ENCODE data around the gene OGFRL1. TPM values are rescaled to one million over a fixed set of nuclear protein-coding genes. Genes with fewer than 3 reads are reported as not detected.

OGFRL1 gene
- total RNA-seq, 2 experiments from 2014 or later = 3.0 to 5.0 TPM

- no peak for DNase-seq
- no peaks in the 10 kb centered on the region for H3K36me3 Mint-ChIP-seq
- no peak overlapping the region for H3K27ac Mint-ChIP-seq
- no peaks in the 10 kb centered on the region for H3K27me3 Mint-ChIP-seq
- peaks cover 3% of the 10 kb centered on the region for H3K4me1 Mint-ChIP-seq
- H3K9me3 Mint-ChIP-seq (ENCODE audit: low read depth) = no peaks in the 10 kb centered on the region
- CTCF ChIA-PET = no interaction called here
- no peak overlapping the region for H3K4me3 Mint-ChIP-seq
- ATAC-seq = no peak
Observed at GRCh38 chr6:71332012-71332411, 43.4 kb downstream of the OGFRL1 start.

- no peak overlapping the region for H3K27ac Mint-ChIP-seq
- no peaks in the 10 kb centered on the region for H3K27me3 Mint-ChIP-seq
- no peak overlapping the region for H3K4me3 Mint-ChIP-seq
- H3K9me3 Mint-ChIP-seq (ENCODE audit: low read depth) = no peaks in the 10 kb centered on the region
- DNase-seq (no peak), ATAC-seq (no peak)
- no peaks in the 10 kb centered on the region for H3K36me3 Mint-ChIP-seq
- peaks cover 3% of the 10 kb centered on the region for H3K4me1 Mint-ChIP-seq
- CTCF ChIA-PET = no interaction called here
Observed at GRCh38 chr6:71333050-71333449, 44.4 kb downstream of the OGFRL1 start.

GRCh38 chr6:71333697-71334096 lies 45.1 kb downstream of the OGFRL1 start:
- no peak overlapping the region for H3K27ac Mint-ChIP-seq
- no peaks in the 10 kb centered on the region for H3K36me3 Mint-ChIP-seq
- H3K27me3 Mint-ChIP-seq = no peaks in the 10 kb centered on the region
- no peak for ATAC-seq
- H3K9me3 Mint-ChIP-seq (ENCODE audit: low read depth) = no peaks in the 10 kb centered on the region
- H3K4me3 Mint-ChIP-seq = no peak overlapping the region
- peaks cover 3% of the 10 kb centered on the region for H3K4me1 Mint-ChIP-seq
- CTCF ChIA-PET = no interaction called here
- DNase-seq = no peak

GRCh38 chr6:71334768-71335167 lies 46.2 kb downstream of the OGFRL1 start:
- DNase-seq = no peak
- CTCF ChIA-PET = no interaction called here

GRCh38 chr6:71335544-71335943 lies 46.9 kb downstream of the OGFRL1 start:
- ATAC-seq (no peak), DNase-seq (no peak)
- Mint-ChIP-seq H3K27ac (no peak overlapping the region), H3K4me1 (peaks cover 3% of the 10 kb centered on the region), H3K27me3 (no peaks in the 10 kb centered on the region), H3K9me3 (ENCODE audit: low read depth) (no peaks in the 10 kb centered on the region), H3K36me3 (no peaks in the 10 kb centered on the region), H3K4me3 (no peak overlapping the region)
- CTCF ChIA-PET = no interaction called here

More at GRCh38 chr6:71334768-71335167, 46.2 kb downstream of the OGFRL1 start:
- ATAC-seq = no peak
- H3K9me3 Mint-ChIP-seq (ENCODE audit: low read depth) = no peaks in the 10 kb centered on the region
- H3K27me3 Mint-ChIP-seq = no peaks in the 10 kb centered on the region
- no peaks in the 10 kb centered on the region for H3K36me3 Mint-ChIP-seq
- no peak overlapping the region for H3K4me3 Mint-ChIP-seq
- H3K27ac Mint-ChIP-seq = no peak overlapping the region
- peaks cover 3% of the 10 kb centered on the region for H3K4me1 Mint-ChIP-seq

- Mint-ChIP-seq H3K4me3 (no peak overlapping the region), H3K27me3 (no peaks in the 10 kb centered on the region), H3K4me1 (peaks cover 3% of the 10 kb centered on the region), H3K27ac (no peak overlapping the region), H3K9me3 (ENCODE audit: low read depth) (no peaks in the 10 kb centered on the region), H3K36me3 (no peaks in the 10 kb centered on the region)
- CTCF ChIA-PET = no interaction called here
- ATAC-seq (no peak), DNase-seq (no peak)
Observed at GRCh38 chr6:71336901-71337300, 48.3 kb downstream of the OGFRL1 start.

GRCh38 chr6:71338540-71339316 lies 50.1 kb downstream of the OGFRL1 start:
- Mint-ChIP-seq H3K4me3 (no peak overlapping the region), H3K9me3 (ENCODE audit: low read depth) (no peaks in the 10 kb centered on the region), H3K27ac (no peak overlapping the region), H3K27me3 (no peaks in the 10 kb centered on the region), H3K36me3 (no peaks in the 10 kb centered on the region), H3K4me1 (peaks cover 3% of the 10 kb centered on the region)
- ATAC-seq (no peak), DNase-seq (no peak)
- CTCF ChIA-PET = no interaction called here

GRCh38 chr6:71342772-71343171 lies 54.2 kb downstream of the OGFRL1 start:
- ATAC-seq = no peak
- DNase-seq = no peak
- Mint-ChIP-seq H3K4me1 (no peaks in the 10 kb centered on the region), H3K27ac (no peak overlapping the region), H3K9me3 (ENCODE audit: low read depth) (no peaks in the 10 kb centered on the region), H3K36me3 (no peaks in the 10 kb centered on the region), H3K4me3 (no peak overlapping the region), H3K27me3 (peaks cover 9% of the 10 kb centered on the region)
- CTCF ChIA-PET = no interaction called here

GRCh38 chr6:71345476-71346333 lies 57.1 kb downstream of the OGFRL1 start:
- Mint-ChIP-seq H3K27ac (no peak overlapping the region), H3K27me3 (peaks cover 9% of the 10 kb centered on the region), H3K9me3 (ENCODE audit: low read depth) (no peaks in the 10 kb centered on the region), H3K4me3 (no peak overlapping the region), H3K4me1 (no peaks in the 10 kb centered on the region), H3K36me3 (no peaks in the 10 kb centered on the region)
- DNase-seq = no peak
- no peak for ATAC-seq
- CTCF ChIA-PET = interaction anchor here (0.8 kb wide), 1 partner anchor 155 kb away, joined by 3 read pairs; no protein-coding TSS in a partner anchor

- Mint-ChIP-seq H3K27ac (no peak overlapping the region), H3K27me3 (peaks cover 9% of the 10 kb centered on the region), H3K36me3 (no peaks in the 10 kb centered on the region), H3K9me3 (ENCODE audit: low read depth) (no peaks in the 10 kb centered on the region), H3K4me3 (no peak overlapping the region), H3K4me1 (no peaks in the 10 kb centered on the region)
- CTCF ChIA-PET = interaction anchor here (0.8 kb wide), 1 partner anchor 155 kb away, joined by 3 read pairs; no protein-coding TSS in a partner anchor
- DNase-seq = no peak
- ATAC-seq = no peak
Observed at GRCh38 chr6:71346334-71346694, 57.7 kb downstream of the OGFRL1 start.

- Mint-ChIP-seq H3K9me3 (ENCODE audit: low read depth) (no peaks in the 10 kb centered on the region), H3K27ac (no peak overlapping the region), H3K27me3 (peaks cover 9% of the 10 kb centered on the region), H3K4me1 (no peaks in the 10 kb centered on the region), H3K36me3 (no peaks in the 10 kb centered on the region), H3K4me3 (no peak overlapping the region)
- DNase-seq (no peak), ATAC-seq (no peak)
- CTCF ChIA-PET = no interaction called here
Observed at GRCh38 chr6:71347119-71347518, 58.5 kb downstream of the OGFRL1 start.

GRCh38 chr6:71349395-71349794 lies 60.8 kb downstream of the OGFRL1 start:
- H3K9me3 Mint-ChIP-seq (ENCODE audit: low read depth) = no peaks in the 10 kb centered on the region
- peaks cover 7% of the 10 kb centered on the region for H3K27me3 Mint-ChIP-seq
- H3K27ac Mint-ChIP-seq = no peak overlapping the region

GRCh38 chr6:71349976-71350615 lies 61.5 kb downstream of the OGFRL1 start:
- DNase-seq (no peak), ATAC-seq (no peak)
- Mint-ChIP-seq H3K9me3 (ENCODE audit: low read depth) (no peaks in the 10 kb centered on the region), H3K36me3 (no peaks in the 10 kb centered on the region), H3K4me1 (no peaks in the 10 kb centered on the region), H3K27me3 (peaks cover 5% of the 10 kb centered on the region), H3K27ac (no peak overlapping the region), H3K4me3 (no peak overlapping the region)
- CTCF ChIA-PET = interaction anchor here (1.2 kb wide), 1 partner anchor 160 kb away, joined by 3 read pairs; no protein-coding TSS in a partner anchor

More at GRCh38 chr6:71349395-71349794, 60.8 kb downstream of the OGFRL1 start:
- Mint-ChIP-seq H3K4me3 (no peak overlapping the region), H3K4me1 (no peaks in the 10 kb centered on the region), H3K36me3 (no peaks in the 10 kb centered on the region)
- CTCF ChIA-PET = interaction anchor here (1.2 kb wide), 1 partner anchor 159 kb away, joined by 3 read pairs; no protein-coding TSS in a partner anchor
- DNase-seq (no peak), ATAC-seq (no peak)

Data from activated CD8-positive, alpha-beta memory T cell treated with anti-CD3 and anti-CD28 coated beads, Interleukin-2, amount 10 ng/mL, durations not matched to agents 7 days and 5 days (primary cell).